GM19372 (cell line): Measurements from ENCODE around the gene PPFIBP1.

Experiments
- ATAC-seq: cut with Tn5 transposase; IDR thresholded peaks from one replicate; pipeline ENCODE4 v1.9.1; 2021; ENCODE audit warnings: mild to moderate bottlenecking, low read depth, moderate library complexity; ENCODE audit not compliant: unreplicated experiment

Gene PPFIBP1

DNA sequence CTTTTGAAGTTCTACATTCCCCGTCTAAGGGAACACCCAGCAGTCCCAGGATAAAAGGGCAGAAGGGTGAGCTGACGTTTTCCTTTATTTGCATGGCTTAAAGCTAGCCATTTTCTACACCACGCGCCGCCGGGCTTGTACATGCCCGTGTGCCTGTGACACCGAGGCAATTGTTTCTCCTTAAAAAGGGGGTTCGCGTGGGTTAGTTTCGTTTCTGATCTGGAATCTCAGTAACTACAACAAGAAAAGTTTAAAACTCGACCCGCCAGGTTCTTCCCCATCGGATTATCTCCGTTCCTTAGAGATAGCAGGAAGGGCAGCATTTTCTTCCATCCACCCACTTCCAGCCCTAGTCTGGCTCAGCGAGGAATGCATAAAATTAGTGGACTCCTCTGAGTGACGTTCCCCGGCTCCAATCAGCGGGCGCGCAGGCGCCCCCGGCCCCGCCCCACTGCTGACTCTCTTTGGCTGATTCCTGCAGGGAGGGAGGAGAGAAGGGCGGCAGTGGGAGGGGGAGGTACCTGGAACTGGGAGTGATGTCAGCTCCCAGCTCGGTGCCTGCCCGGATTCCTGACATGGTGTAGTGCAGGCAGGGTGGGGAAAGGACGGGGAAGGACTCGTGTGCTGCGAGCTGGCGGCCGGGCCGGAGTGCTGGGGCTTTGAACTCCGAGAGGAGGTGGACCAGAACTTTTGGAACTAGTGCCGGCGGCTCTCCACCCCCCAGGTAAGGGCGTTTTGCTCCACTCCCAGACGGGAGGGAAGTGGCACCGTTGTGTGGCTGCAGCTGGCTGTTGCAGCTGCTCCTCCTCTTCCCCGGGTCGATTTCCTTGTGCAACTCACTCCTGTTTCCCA is at the start of gene PPFIBP1:
Gene PPFIBP1, plus strand, starts transcription at position 565 of the 852 bp plus-strand sequence. CDS start 109,191 bp downstream, outside the sequence.
- ATAC-seq, result peak; percentile 93

DNA sequence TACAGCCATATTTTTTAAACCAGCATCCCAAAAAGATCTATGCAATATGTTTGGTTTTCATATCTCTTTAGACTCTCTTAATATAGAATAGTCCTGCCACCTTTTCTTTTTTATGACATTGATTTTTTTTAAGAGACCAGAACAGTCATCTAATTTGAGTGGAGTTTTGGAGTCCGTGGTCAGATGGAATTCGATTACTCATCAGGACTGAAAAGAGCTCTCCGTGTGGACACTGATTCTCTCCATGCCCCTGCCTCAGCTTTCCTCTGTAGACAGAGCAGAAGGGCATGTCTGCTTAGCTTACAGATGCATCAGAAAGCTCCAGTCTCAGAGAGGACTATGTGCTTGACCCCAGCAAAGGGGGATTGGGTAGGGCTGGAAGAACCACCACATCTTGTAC is 49.7 kb upstream of the PPFIBP1 start:
- ATAC-seq, result no peak

DNA sequence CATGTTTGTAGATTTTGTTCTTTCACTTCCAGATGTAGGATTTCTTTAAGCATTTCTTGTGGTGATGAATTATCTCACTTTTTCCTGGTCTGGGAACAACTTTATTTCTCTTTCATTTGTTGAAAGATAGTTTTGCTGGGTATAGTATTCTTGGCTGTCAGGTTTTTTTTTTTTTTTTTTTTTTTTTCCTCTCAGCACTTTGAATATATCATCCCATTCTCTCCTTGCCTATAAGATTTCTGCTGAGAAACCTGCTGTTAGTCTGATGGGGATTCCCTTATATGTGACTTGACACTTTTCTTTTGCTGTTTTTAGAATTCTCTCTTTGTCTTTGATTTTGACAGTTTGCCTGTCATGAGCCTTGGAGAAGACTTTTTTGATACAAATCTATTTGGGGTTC is 47.0 kb upstream of the PPFIBP1 start:
- ATAC-seq, result no peak

DNA sequence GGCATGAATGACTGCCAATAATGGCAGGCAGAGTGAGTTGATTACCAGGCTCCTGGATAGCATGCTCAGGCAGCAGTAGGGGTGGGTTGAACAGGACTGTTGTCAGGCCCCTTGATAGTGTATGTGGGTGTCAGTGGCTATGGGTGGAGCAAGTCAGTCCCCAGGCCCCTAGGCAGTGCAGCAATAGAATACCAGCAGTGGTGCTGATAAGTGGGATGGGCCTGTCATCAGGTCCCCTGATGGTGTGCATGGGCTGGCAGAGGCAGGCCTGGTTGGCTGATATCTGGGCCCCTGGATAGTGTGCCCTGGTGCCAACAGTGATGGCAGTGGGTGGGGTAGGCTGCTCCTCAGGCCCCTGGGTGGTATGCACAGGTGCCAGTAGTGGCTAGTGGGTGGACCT is 45.1 kb upstream of the PPFIBP1 start:
- ATAC-seq, result no peak

DNA sequence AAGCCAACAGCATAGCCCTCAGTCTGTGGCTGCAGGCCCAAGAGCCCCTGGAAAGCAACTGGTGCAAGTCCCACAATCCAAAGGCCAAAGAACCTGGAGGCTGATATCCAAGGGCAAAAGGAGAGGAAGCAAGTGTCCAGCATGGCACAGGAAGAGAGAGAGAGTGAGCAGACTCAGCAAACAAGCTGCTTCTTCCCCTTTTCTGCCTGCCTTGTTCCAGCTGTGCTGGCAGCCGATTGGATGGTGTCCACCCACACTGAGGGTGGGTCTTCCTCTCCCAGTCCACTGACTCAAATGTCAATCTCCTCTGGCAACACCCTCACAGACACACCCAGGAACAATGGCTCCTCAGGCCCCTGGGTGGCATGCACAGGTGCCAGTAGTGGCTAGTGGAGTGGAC is 44.0 kb upstream of the PPFIBP1 start:
- ATAC-seq, result no peak

DNA sequence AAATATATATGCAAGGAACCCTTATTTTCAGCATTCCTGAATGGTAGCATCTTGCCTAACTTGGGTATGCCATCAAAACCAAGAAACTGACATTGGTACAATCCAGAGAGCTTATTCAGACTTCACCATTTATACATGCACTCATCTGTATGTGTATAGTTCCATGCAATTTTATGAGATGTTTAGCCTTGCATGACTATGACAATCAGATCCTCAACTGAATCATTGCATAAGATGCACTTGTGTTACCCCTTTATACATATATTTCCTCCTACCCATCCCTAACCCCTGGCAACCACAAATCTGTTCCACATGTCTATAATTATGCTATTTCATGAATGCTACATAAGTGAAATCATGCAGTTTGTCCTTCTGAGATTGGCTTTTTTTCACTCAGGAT is 37.0 kb upstream of the PPFIBP1 start:
- no peak for ATAC-seq

DNA sequence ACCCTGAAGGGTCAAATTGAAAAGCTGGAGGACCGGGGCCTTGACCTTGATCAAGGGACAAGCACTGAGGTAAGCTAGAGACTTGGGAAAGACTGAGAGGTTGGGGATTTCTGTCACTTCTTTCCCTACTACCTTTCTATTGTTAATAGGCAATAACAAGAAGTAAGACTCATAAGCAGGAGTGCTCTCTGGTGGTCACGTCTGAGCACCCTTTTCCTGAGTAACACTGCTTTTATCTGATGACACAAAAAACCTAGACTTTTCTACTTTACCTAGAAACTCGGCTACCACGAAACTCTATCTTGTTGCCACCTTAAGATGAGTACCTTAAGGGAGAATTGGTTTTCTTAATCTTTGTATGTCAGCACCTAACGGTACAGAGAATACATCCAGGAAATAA is 35.5 kb upstream of the PPFIBP1 start:
- ATAC-seq, result no peak

DNA sequence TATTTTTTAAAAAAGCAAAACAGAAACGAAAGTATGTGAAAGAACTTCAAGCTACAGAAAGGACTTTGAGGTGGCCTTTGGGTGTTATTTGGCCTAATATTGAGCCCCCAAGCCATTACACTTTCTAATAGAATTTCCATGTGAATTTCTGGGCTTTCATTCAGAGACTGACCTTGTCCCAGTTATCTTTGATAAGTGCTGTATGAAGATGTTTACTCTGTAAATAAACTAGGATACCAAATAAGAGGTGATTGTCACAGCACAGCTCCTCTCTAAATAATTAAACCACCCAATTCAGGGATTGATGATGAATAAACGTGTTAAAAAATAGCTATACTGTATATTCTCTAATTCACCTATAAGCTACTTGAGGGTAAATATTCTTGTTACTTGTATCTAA is 32.8 kb upstream of the PPFIBP1 start:
- no peak for ATAC-seq

DNA sequence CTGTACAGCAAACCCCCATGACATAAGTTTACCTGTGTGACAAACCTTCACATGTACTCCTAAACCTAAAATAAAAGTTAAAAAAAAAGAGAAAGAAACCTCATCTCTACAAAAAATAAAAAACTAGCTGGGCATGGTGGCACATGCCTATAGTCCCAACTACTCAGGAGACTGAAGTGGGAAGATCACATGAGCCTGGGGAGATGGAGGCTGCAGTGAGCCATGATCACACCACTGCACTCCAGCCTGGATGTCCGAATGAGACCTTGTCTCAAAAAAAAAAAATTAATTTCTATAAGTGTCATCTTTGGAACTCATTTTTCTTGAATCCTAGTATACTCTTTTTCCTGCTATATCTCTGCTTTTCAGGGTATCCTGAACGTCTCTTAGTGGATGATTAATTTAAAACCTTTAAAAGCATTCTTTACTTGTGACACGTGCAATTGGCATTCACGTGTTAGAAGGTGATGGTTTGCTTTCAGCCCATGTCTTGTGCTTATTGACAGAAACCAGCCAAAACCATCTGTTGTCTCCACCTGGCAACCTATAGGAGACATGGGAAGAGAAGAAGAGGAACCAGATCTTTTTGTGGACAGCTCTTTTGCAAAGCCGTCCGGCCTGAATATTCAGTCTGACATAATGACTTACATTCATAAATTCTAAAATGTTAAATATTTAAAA is 30.6 kb upstream of the PPFIBP1 start:
- no peak for ATAC-seq

DNA sequence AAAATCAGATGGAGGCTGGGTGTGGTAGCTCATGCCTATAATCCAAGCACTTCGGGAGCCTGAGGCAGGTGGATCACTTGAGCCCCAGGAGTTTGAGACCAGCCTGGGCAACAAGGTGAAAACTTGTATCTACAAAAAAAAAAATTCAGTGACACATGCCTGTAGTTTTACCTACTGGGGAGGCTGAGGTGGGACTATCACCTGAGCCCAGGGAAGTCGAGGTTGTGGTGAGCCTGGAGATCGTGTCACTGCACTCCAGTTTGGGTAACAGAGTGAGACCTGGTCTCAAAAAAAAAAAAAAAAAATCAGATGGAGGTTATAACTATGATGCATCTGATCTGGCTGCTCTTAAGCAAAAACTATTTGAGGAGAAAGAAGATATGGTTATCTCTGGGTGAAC is 26.6 kb upstream of the PPFIBP1 start:
- ATAC-seq, result no peak

DNA sequence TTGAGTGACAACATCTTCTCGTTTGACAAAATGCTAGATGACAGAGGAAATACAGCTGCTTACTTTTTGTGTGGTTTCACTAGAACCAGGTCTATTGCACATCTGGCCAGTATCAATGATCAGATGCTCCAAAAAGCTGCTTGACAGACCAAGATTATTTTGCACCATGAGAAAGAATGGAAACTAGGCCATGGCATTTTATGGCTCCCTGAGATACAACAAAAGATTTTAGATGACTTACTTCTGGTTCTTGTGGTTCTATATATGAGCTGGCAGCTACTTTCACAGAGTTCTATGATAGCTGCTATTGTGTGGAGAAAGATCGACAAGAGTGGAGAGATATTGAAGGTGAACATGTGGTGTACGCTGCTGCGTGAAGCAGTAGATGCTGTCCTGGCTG is 25.9 kb upstream of the PPFIBP1 start:
- no peak for ATAC-seq

DNA sequence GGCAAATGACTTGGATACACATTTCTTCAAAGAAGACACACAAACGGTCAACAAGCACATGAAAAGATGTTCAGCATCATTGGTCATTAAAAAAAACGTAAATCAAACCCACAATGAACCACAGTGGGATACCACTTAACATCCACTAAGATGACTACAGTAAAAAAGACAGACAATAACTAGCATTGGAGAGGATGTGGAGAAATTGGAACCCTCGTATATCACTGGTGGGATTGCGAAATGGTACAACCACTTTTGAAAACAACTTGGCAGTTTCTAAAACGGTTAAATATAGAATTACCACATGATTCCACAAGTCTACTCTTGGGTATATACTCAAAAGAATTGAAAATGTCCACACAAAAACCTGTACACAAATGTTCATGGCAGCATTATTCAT is 25.2 kb upstream of the PPFIBP1 start:
- ATAC-seq, result no peak

DNA sequence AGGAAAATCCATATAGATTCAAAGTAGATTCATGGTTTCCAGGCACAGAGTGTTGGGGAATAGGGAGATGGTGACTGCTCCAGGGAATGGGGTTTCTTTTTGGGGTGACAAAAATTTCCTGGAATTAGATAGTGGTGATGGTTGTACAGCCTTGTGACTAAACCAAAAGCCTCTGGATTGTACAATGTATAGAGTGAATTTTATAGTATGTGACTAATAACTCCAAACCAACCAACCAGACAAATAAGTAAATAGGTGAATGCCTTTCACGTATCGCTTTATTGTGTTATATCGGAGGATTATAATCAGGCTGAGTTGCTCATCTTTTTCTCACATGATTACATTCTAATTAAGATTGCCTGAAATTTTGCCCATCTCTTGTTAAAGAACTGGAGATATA is 24.6 kb upstream of the PPFIBP1 start:
- no peak for ATAC-seq

DNA sequence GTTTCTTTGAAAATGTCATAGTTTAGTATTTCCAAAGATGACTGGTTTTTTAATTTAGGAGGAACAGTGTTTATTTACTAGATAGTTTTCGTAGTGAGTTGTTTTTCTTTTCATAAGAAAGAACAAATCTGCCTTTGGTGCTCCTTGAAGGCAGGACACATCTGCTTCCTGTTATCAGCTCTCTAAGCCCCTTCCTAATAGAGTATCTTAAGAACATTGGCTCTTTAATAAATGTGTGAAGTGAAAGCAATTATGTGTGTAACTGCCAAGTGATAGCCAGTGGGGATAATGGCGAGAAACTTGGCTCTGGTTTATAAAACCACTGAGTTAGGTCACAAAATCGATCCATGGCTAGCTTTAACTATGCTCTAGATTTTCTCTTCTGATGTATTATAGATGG is 23.5 kb upstream of the PPFIBP1 start:
- ATAC-seq, result no peak

DNA sequence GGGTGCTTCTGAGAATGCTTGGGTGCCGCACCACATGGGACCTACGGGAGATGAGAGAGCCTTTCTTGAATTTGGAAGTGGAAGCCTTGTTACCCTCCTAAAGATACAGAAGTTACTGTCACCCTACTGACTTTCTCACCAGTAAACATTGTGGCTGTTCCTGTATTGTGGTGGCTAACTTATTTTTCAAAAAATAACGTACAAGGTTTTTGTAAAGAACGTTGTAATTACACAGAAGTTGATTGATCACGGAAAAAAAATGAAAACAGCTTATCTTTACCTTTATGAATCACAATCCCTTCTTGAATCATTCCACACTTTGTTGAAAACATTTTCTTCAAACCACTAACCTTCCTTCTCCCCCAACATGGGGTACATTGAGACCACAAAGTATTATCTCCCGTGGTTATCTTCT is 22.0 kb upstream of the PPFIBP1 start:
- ATAC-seq, result no peak

DNA sequence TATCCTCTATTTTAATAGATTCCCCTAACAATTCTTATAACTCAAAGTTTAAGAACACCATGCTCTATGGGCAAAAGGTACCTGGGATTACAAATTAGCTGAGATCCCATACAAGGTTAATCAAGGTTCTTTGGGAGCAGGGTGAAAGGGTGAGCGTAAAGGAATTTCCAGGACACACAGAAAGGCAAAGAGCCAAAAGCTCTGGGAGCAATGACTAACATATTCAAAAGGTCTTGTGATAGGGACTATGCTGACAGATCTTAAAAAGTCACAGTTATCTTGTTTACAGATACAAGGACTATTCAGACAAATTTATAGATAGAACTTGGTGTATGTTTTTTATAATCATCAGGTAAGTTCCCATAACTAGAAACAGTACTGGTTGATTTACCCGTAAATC is 19.5 kb upstream of the PPFIBP1 start:
- ATAC-seq, result no peak

DNA sequence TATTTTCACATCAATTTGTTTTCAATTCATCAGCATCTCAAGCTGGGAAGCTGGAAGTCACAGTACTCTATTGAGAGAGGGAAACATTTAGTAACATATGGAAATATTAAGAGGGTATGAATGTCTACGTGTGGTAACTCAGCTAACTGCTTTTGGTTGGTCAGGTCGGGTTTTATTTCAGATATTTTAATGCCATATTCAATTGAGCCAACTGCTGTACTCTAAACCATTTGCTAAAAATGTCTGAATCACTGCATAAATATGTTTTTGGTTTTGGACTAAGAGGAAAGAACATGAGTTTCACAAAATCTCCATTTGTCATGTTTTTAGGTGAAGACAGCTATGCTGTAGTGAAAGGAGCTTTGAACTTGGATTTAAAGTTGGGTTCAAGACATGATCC is 18.9 kb upstream of the PPFIBP1 start:
- no peak for ATAC-seq

DNA sequence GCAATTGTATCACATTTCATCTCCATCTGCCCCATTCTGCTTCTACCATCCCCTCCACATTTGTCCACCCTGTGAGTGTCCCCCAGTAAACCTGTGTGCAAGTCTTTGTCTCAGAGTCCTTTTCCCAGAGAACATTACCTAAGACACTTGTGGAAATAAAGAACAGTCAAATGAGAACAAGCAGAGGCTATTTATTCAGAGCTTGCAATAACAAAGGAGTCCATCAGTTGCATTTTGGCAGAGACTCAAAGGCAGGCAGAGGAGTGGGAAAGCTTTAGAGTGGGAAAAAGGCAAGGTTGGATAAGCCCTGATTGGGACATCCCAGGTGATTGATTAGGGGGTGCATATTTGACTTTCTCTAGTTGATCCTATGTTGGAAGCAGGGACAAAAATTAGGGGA is 18.2 kb upstream of the PPFIBP1 start:
- no peak for ATAC-seq

DNA sequence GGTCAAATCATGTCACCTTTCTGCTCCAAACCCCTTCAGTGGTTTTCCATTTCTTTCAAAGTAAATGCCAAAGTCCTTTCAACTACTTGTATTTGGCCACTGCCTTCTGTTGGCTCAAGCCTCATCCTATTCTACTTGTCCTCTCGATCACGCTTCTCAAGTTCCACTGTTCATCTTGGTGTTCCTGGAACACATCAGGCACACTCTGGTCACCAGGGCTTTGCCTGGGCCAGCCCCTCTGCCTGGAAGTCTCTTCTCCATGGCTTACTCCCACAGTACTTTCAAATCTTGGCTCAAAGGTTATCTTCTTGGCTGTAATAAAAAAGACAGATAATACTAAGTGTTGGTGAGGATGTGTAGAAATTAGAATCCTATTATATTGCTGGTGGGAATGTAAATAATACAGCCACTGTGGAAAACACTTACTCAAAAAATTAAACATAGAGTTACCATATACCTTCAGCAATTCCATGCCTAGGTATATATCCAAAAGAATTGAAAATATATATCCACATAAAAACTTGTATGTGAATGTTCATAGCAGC is 17.3 kb upstream of the PPFIBP1 start:
- no peak for ATAC-seq

DNA sequence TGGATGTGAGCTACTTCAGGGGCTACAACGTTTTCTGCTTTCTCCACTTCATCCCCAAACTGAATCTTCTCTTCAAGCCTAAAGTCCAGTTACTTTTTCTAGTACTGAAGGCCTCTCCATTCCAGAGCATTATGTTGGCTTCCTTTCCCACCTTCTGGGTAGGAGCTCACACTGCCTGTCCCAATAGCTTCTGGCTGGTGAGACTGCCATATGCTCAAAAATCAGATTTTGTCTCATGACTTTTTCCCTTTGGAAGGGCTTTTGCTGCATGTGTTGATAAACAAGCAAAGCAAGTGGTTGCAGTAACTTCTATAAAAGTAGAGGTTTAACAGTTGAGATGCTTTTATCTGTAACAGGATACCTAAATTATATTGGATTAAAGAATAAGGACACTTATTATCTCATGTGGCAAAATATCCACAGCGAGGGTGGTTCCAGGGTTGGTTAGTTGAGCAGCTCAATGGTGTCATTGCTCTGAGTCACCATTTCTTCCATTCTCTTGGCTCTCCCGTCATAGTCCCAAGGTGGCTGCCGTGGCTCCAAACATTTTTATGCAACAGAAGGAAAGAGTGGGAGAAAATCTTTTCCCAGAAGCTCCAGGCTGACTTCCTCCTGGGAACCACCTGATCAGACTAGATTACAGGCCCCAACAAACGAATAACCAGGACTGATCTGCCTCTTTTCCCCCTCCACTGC is 15.1 kb upstream of the PPFIBP1 start:
- no peak for ATAC-seq

DNA sequence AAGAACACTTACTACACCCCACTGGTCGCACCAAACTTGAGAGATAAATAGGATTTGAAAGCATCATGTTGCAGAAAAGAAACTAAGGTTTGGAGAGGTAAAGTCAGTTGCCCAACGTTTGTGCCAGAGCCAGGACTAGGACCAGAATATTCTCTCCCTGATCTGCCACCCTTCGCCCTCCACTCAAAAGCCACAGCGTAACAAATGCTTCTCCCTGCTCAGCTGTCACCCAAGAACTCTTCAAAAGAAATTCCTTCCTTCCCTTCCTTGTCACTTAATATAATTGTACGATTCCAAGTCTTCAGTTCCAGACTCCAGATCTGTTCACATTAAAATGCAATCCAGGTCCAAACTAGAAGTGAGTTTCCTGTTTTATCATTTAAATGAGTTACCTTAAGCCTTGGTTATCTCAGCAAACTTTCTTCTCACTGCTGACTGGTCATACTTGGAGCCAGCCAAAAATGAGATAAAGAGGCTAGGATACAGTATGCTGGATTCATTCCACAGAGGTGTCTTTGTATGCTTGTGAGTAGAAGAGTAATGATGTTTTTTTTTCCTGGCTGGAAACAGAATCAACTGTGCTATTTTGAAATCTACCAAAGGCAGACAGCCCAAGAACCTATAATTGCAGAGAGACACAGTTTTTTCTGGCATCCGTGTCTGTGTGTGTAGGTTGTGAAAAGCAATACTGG is 12.8 kb upstream of the PPFIBP1 start:
- ATAC-seq, result no peak
